DOHH2 (cell line): ENCODE data around the gene REL.

Experiments
- EZH2phosphoT487 ChIP-seq: fragments of 200-600 bp; sonication (generic); IDR thresholded peaks from 2 replicates; pipeline ENCODE4 v1.6.1; 2017; ENCODE audit warnings: borderline replicate concordance, mild to moderate bottlenecking, antibody characterized with exemption, low read length, moderate library complexity, mixed read lengths
- TF ChIP-seq, protein P1 (sequence below): fragments of 200-600 bp; sonication (generic); IDR thresholded peaks from one replicate; pipeline ENCODE4 v1.5.1; 2014; ENCODE audit warnings: antibody characterized with exemption, mild to moderate bottlenecking, low read depth, low read length; ENCODE audit not compliant: poor library complexity, severe bottlenecking

DNA sequence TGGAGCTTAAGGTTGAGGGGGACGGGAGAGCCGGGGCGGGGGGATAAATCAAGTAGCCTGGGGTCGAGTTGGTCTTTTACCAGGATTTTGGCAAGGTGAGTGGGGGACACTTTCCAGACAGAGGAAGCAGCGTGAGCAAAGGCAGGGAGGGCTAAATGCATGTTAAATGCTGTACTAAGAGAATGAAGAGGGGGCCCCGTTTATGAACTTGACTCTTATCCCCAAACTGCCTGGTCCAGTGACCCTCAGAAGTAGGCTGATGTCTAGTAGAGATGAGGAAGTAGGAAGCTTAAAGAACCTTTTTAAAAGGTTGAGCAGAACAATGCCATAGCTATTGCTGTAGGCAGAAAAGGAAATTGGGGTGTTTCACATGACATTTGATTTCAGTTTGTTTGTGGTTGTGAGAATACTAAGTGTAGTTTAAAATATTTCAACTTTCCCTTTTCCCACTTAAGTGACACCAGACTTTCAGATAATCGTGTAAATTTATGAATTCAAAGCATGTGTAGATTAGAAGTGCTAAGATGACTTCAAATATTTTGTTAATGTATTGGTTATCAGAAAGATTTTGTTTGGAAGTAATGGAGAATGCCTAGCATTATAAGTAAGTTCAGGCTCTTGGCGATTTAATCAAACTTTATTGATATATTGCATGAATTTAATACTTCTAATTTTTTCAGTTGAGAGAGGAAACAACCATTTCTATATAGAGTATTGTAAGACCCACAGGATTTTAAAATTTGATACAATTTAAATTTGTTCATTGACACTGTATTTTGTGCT lies 1.8 kb downstream of the REL start:
- TF ChIP-seq EZH2phosphoT487, result no peak
- TF ChIP-seq, protein P1, sequence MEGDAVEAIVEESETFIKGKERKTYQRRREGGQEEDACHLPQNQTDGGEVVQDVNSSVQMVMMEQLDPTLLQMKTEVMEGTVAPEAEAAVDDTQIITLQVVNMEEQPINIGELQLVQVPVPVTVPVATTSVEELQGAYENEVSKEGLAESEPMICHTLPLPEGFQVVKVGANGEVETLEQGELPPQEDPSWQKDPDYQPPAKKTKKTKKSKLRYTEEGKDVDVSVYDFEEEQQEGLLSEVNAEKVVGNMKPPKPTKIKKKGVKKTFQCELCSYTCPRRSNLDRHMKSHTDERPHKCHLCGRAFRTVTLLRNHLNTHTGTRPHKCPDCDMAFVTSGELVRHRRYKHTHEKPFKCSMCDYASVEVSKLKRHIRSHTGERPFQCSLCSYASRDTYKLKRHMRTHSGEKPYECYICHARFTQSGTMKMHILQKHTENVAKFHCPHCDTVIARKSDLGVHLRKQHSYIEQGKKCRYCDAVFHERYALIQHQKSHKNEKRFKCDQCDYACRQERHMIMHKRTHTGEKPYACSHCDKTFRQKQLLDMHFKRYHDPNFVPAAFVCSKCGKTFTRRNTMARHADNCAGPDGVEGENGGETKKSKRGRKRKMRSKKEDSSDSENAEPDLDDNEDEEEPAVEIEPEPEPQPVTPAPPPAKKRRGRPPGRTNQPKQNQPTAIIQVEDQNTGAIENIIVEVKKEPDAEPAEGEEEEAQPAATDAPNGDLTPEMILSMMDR, result no peak
